Fibroblast of the aortic adventitia (primary cell): Measurements from ENCODE around the gene LDLRAD2. TPM values are rescaled to one million over a fixed set of nuclear protein-coding genes. Genes with fewer than 3 reads are reported as not detected.

Experiments
- DNase-seq: peaks from one replicate; pipeline ENCODE4 v3.0.0-alpha.2; 2010; ENCODE audit warnings: low read depth
- H3K4me3 ChIP-seq: 2 replicates; pipeline ENCODE4 v1.5.1; 2011; ENCODE audit warnings: low read depth, mild to moderate bottlenecking, control low read depth, low read length, moderate library complexity
- total RNA-seq: library from RNA; depleted of rRNA; stranded (reverse); fragments of >200 nt; gene quantifications from 2 replicates; pipeline ENCODE4 v1.2.3, GENCODE V29; 2012; ENCODE audit warnings: low replicate concordance
- TF ChIP-seq, protein P1 (sequence below): IDR thresholded peaks from 2 replicates; pipeline ENCODE4 v1.5.1; 2011; ENCODE audit warnings: mild to moderate bottlenecking, low read length, control low read depth, inconsistent platforms; ENCODE audit not compliant: insufficient read depth

The LDLRAD2 gene
- total RNA-seq, 1 donor = 0.09 TPM

DNA sequence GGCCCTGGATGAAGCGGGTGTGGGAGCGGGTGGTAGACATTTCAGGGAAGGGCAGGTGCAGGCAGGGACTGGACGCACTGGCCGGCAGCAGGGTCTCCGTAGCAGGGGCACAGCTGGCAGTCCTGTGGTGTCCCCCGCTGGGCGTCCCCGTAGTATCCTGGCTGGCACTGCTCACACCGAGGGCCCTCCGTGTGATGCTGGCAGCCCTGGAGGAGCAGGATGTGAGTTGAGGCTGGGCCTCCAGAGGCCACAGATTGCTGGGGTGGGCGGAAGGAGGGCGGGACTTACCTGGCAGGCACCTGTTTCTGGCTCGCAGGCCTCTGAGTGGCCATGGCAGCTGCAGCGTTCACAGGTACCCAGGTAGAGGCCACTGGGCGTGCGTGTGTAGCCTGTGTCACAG lies 62.3 kb downstream of the LDLRAD2 start:
- DNase-seq = no peak
- H3K4me3 ChIP-seq = no peak overlapping the region
- TF ChIP-seq, protein P1, sequence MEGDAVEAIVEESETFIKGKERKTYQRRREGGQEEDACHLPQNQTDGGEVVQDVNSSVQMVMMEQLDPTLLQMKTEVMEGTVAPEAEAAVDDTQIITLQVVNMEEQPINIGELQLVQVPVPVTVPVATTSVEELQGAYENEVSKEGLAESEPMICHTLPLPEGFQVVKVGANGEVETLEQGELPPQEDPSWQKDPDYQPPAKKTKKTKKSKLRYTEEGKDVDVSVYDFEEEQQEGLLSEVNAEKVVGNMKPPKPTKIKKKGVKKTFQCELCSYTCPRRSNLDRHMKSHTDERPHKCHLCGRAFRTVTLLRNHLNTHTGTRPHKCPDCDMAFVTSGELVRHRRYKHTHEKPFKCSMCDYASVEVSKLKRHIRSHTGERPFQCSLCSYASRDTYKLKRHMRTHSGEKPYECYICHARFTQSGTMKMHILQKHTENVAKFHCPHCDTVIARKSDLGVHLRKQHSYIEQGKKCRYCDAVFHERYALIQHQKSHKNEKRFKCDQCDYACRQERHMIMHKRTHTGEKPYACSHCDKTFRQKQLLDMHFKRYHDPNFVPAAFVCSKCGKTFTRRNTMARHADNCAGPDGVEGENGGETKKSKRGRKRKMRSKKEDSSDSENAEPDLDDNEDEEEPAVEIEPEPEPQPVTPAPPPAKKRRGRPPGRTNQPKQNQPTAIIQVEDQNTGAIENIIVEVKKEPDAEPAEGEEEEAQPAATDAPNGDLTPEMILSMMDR = no peak

Other genes starting within 250 kb of the LDLRAD2 start
- gene RAP1GAP, start 142.9 kb upstream of the LDLRAD2 start, total RNA-seq = 0.08 and 0.09 TPM in 2 replicates
- 57.9 and 131 TPM in 2 replicates for gene USP48, start 29.1 kb upstream of the LDLRAD2 start, total RNA-seq
- 164 and 367 TPM in 2 replicates for gene HSPG2, start 125.0 kb downstream of the LDLRAD2 start, total RNA-seq
- gene CELA3B, start 164.8 kb downstream of the LDLRAD2 start, total RNA-seq = not detected in 2 replicates
- not detected in 2 replicates for gene CELA3A, start 189.4 kb downstream of the LDLRAD2 start, total RNA-seq
- gene CDC42, start 240.4 kb downstream of the LDLRAD2 start, total RNA-seq = 253 and 525 TPM in 2 replicates